ENCODE results near the gene ACAP2. TPM values are rescaled to one million over a fixed set of nuclear protein-coding genes. Genes with fewer than 3 reads are reported as not detected.
A peak's percentile ranks its signal among the peaks of the same experiment; 100 is the strongest.

ACAP2 gene
- total and polyA plus RNA-seq, 2 donors (not counting 1 experiment from before 2014, with no cell fraction given), result 33.7 to 86.5 TPM

- peaks cover 52% of the 10 kb centered on the region for H3K79me2 ChIP-seq (ENCODE audit: control insufficient read depth, insufficient read depth, low read length)
- TF ChIP-seq CTCF (conservative IDR thresholded peaks at IDR 0.05 in 1 of 2, IDR thresholded peaks at IDR 0.05 in 1 of 2; ENCODE audit: low read depth in 1 of 2, low read length in 2 of 2) (no peak), EZH2 (IDR thresholded peaks at IDR 0.05; ENCODE audit: low read length, missing control alignments) (no peak)
- peak; percentile 36 to 41 for DNase-seq (ENCODE audit: low read depth in 2 of 2)
Observed at GRCh38 chr3:195441992-195442572, 738 bp downstream of the ACAP2 start.

GRCh38 chr3:195441476-195441991 lies 1.3 kb downstream of the ACAP2 start:
- Histone ChIP-seq H3K36me3 (ENCODE audit: control insufficient read depth, insufficient read depth, low read length) (no peaks in the 10 kb centered on the region), H2AFZ (ENCODE audit: low read length) (peak overlapping the region; percentile 28), H3K4me2 (ENCODE audit: extremely low read depth, insufficient read depth, low read length) (peak overlapping the region; percentile 90), H3K27me3 (ENCODE audit: control insufficient read depth, insufficient read depth, low read length) (no peaks in the 10 kb centered on the region), H3K9me3 (ENCODE audit: control insufficient read depth, insufficient read depth, low read depth, low read length) (no peaks in the 10 kb centered on the region), H4K20me1 (ENCODE audit: control insufficient read depth, extremely low read depth, insufficient read depth, low read length) (no peaks in the 10 kb centered on the region), H3K27ac (ENCODE audit: insufficient read depth, low read length) (peak overlapping the region; percentile 83), H3K4me1 (ENCODE audit: control insufficient read depth, extremely low read depth, insufficient read depth, low read length) (peaks cover 6% of the 10 kb centered on the region), H3K79me2 (ENCODE audit: control insufficient read depth, insufficient read depth, low read length) (peaks cover 54% of the 10 kb centered on the region), H3K9ac (ENCODE audit: insufficient read depth, low read length) (peak overlapping the region; percentile 88), H3K4me3 (replicated peaks in 1 of 4; ENCODE audit: control extremely low read depth in 1 of 4, insufficient read depth in 1 of 4, low read depth in 3 of 4, low read length in 4 of 4) (peak overlapping the region; percentile 65 to 86 (median 84))
- no peak for DNase-seq (ENCODE audit: low read depth in 2 of 2)
- TF ChIP-seq EZH2 (IDR thresholded peaks at IDR 0.05; ENCODE audit: low read length, missing control alignments), result no peak
- no peak for TF ChIP-seq CTCF (conservative IDR thresholded peaks at IDR 0.05 in 1 of 2, IDR thresholded peaks at IDR 0.05 in 1 of 2; ENCODE audit: low read depth in 1 of 2, low read length in 2 of 2)

More at GRCh38 chr3:195441992-195442572, 738 bp downstream of the ACAP2 start:
- no peaks in the 10 kb centered on the region for H3K36me3 ChIP-seq (ENCODE audit: control insufficient read depth, insufficient read depth, low read length)
- no peaks in the 10 kb centered on the region for H3K27me3 ChIP-seq (ENCODE audit: control insufficient read depth, insufficient read depth, low read length)
- peak overlapping the region; percentile 90 for H3K4me2 ChIP-seq (ENCODE audit: extremely low read depth, insufficient read depth, low read length)
- H3K4me1 ChIP-seq (ENCODE audit: control insufficient read depth, extremely low read depth, insufficient read depth, low read length), result peaks cover 6% of the 10 kb centered on the region
- peak overlapping the region; percentile 76 for H2AFZ ChIP-seq (ENCODE audit: low read length)
- no peaks in the 10 kb centered on the region for H3K9me3 ChIP-seq (ENCODE audit: control insufficient read depth, insufficient read depth, low read depth, low read length)
- H3K9ac ChIP-seq (ENCODE audit: insufficient read depth, low read length), result peak overlapping the region; percentile 88
- H3K4me3 ChIP-seq (replicated peaks in 1 of 4; ENCODE audit: control extremely low read depth in 1 of 4, insufficient read depth in 1 of 4, low read depth in 3 of 4, low read length in 4 of 4), result peak overlapping the region; percentile 65 to 86 (median 84)
- H4K20me1 ChIP-seq (ENCODE audit: control insufficient read depth, extremely low read depth, insufficient read depth, low read length), result no peaks in the 10 kb centered on the region
- peak overlapping the region; percentile 83 for H3K27ac ChIP-seq (ENCODE audit: insufficient read depth, low read length)

- Histone ChIP-seq H3K79me2 (ENCODE audit: control insufficient read depth, insufficient read depth, low read length) (peaks cover 58% of the 10 kb centered on the region), H3K4me3 (replicated peaks in 1 of 4; ENCODE audit: control extremely low read depth in 1 of 4, insufficient read depth in 1 of 4, low read depth in 3 of 4, low read length in 4 of 4) (peak overlapping the region; percentile 65 to 86 (median 84)), H4K20me1 (ENCODE audit: control insufficient read depth, extremely low read depth, insufficient read depth, low read length) (no peaks in the 10 kb centered on the region), H3K9me3 (ENCODE audit: control insufficient read depth, insufficient read depth, low read depth, low read length) (no peaks in the 10 kb centered on the region), H3K27ac (ENCODE audit: insufficient read depth, low read length) (peak overlapping the region; percentile 83), H3K27me3 (ENCODE audit: control insufficient read depth, insufficient read depth, low read length) (no peaks in the 10 kb centered on the region), H3K36me3 (ENCODE audit: control insufficient read depth, insufficient read depth, low read length) (no peaks in the 10 kb centered on the region), H3K4me2 (ENCODE audit: extremely low read depth, insufficient read depth, low read length) (peak overlapping the region; percentile 90), H3K4me1 (ENCODE audit: control insufficient read depth, extremely low read depth, insufficient read depth, low read length) (peaks cover 6% of the 10 kb centered on the region), H2AFZ (ENCODE audit: low read length) (no peak overlapping the region), H3K9ac (ENCODE audit: insufficient read depth, low read length) (peak overlapping the region; percentile 88)
- no peak for TF ChIP-seq EZH2 (IDR thresholded peaks at IDR 0.05; ENCODE audit: low read length, missing control alignments)
- no peak for DNase-seq (ENCODE audit: low read depth in 2 of 2)
Observed at GRCh38 chr3:195441051-195441450, 1.8 kb downstream of the ACAP2 start.

Measured in fibroblast of lung (primary cell).